K562 treated with DMSO at 1 percent for 4 hours (cell line): ENCODE measurements around the gene ATP2B2. TPM values are rescaled to one million over a fixed set of nuclear protein-coding genes. Genes with fewer than 3 reads are reported as not detected.

ENCODE experiments used
- total RNA-seq: library from RNA; unstranded; fragments of 300-600 nt; gene quantifications from 2 replicates; pipeline ENCODE4 v1.2.3, GENCODE V29; 2022; ENCODE audit not compliant: insufficient read depth

ATP2B2 gene
- not detected in 2 replicates for total RNA-seq

DNA sequence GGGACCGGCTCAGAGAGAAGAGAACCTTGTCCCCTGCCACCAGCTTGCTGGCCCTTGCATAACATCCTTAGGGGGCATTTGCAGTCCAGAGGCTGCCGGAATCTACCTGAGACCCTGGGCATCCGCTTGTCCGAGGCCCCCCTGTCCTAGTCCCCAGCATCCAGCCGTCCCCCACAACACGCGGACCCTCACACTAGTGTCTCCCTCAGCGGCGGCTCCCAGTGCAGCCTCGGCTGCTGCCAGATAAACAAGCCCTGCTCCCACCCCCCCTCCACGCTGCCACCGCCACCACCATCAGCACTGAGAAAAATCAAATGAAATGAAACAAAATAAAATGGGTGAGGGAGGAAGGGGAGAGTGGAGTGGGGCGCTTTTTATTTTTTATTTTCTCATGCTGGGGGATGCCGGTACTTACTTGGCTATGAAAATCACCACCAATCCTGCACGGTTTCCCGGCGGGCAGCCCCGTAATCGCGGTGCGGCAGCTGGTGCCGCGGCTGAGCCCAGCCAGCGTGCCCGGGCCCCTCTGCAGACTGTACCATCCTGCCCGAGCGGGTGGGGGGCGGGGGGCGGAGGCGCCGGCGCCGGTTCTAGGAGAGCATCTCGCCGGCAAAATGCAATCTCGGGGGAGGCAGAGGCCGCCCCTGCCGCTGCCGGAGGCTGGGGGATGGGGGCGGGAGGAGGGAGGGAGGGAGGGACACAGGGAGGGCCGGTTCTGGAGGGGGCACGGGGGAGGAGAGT lies at the start of gene ATP2B2:
TSS of gene ATP2B2 (minus strand) at position 537 of the 741 bp plus-strand sequence. CDS start 56,043 bp downstream, outside the sequence.

DNA sequence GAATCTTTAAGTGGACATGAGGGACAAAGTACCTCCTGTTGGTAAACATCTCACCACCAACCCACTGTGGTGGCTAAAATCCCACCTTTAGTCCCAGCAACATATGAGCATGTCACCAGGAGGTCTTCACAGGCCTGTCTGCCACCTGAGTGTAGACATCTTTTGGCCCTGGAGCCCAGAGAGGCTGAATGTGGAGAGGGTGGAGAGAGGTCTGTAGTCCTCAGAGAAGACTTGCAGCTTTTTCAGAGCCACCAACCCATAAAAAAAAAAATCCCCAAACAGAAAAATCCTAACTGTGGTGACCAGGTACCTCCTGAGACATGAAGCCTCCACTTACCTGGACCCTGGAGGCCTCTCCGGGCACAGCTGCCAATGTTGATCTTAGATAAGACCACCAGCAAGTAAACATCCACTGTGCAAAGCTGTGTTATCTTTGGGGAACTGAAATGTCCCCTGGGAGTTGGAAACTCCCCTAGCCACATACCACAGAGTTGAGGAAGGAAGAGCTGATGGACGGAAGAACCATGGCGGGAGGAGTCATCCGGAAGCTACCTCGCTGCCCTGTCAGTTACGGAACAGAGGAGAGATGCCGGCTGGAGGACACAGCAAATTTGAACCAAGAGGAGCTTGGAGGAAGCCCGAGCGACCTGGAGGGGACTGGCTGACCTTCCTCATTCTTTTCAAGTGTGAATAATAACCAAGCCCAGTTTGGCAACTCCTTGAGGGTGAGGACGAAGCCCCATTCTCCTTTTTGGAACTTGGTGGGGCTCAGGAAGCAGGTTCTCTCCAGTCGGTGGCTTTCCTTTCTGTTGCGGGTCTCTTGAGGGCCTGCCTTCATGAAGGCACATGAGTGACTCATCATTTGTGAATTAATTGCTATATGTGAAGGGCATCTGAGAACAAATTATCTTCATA lies 212.6 kb downstream of the ATP2B2 start, which contains the start of gene GHRL:
TSS of gene GHRL (minus strand) at position 443 of the 915 bp plus-strand sequence. CDS start 2,767 bp downstream, outside the sequence.

Other genes with a start within 250 kb of the ATP2B2 start
- 0.54 TPM in 1 of 2 replicates, not detected in the other for gene GHRL, start 212.6 kb downstream of the ATP2B2 start, total RNA-seq
- 194 and 224 TPM in 2 replicates for gene SEC13, start 184.5 kb downstream of the ATP2B2 start, total RNA-seq